ENCODE measurements around the gene HIPK2. TPM values are rescaled to one million over a fixed set of nuclear protein-coding genes. Genes with fewer than 3 reads are reported as not detected.

The HIPK2 gene
- total RNA-seq, 3 donors from 2014 or later = 20.3 to 26.8 (median 26.1) TPM

DNA sequence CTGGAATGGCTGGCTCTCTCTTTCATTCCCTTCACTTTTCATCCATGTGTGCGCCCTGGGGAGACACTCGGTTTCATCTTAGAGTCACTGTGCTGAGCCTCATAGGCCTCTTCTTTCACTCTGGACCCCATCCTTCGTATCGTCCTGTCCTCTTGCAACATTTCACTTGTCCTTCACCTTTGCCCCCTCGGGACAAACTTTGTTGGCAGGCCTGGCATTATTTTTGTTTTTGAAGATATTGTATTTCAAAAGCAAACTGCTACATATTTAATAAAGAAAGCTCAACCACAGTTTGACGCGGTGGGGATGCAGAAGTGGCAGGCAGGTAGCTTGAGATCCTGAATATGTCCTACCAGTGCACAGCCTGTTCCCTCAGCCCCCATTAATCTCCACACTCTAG, 36.6 kb downstream of the HIPK2 start:
- H3K36me3 Mint-ChIP-seq (ENCODE audit: insufficient read depth) = peaks cover 13% of the 10 kb centered on the region
- no peak for ATAC-seq
- no peaks in the 10 kb centered on the region for H3K27me3 Mint-ChIP-seq (ENCODE audit: low read depth)
- peaks cover 57% of the 10 kb centered on the region for H3K4me1 Mint-ChIP-seq (ENCODE audit: low read depth)
- H3K9me3 Mint-ChIP-seq = no peaks in the 10 kb centered on the region
- DNase-seq = no peak
- no peak overlapping the region for H3K4me3 Mint-ChIP-seq

DNA sequence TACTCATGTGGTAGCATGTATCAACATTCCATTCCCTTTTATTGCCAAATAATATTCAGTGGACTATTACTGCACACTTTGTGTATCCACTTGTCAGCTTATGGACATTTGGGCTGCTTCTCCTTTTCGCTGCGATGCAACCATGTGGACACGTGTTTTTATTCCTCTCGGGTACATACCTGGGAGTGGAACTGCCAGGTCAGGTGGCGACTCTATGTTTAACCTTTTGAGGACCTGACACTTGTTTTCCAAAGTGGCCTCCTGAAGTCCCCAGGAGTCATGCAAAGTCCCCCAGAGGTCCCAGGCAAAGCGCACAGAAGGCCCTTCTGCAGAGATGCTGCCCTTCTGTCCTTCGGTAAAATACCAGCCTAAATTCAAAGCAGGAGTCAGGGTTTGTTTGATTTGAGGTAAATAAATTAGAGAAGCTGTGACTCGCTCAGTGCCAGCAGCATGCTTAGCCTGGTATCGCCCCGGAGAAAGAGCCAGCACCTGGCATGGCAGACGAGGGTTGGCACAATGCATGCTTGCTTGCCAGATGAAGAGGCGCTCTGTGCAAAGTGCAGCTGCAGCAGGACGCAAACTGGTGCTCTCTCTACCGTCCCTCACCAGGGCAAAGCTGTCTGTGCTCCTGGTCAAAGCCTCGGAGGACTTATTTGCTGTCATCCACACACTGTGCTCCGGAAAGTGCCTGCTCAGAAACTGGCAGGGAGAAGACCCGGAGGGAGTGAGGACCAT, 37.8 kb downstream of the HIPK2 start:
- Mint-ChIP-seq H3K4me1 (ENCODE audit: low read depth) (peaks cover 59% of the 10 kb centered on the region), H3K9me3 (no peaks in the 10 kb centered on the region), H3K36me3 (ENCODE audit: insufficient read depth) (peaks cover 19% of the 10 kb centered on the region), H3K4me3 (no peak overlapping the region), H3K27me3 (ENCODE audit: low read depth) (no peaks in the 10 kb centered on the region)
- ATAC-seq = no peak
- no peak for DNase-seq

DNA sequence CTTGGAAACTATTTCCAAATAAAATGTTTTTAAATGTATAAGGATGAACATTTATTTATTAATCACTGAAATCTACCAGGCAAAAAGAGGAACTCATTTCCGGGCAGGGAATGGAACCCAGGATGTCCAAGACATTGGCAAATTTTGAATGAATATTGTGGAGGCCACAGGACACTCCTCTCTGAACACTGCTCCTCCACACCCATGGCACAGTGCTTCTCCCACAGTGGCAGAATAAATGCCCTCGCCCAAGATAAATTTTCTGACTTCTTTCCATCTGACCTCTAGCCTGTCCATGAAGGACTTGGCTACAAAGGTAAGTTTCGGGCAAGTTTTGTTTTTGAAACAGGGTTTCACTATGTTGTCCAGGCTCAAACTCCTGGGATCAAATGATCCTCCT, 39.0 kb downstream of the HIPK2 start:
- Mint-ChIP-seq H3K4me3 (no peak overlapping the region), H3K27me3 (ENCODE audit: low read depth) (no peaks in the 10 kb centered on the region), H3K4me1 (ENCODE audit: low read depth) (peaks cover 59% of the 10 kb centered on the region), H3K9me3 (no peaks in the 10 kb centered on the region), H3K36me3 (ENCODE audit: insufficient read depth) (peaks cover 17% of the 10 kb centered on the region)
- DNase-seq (no peak), ATAC-seq (no peak)

DNA sequence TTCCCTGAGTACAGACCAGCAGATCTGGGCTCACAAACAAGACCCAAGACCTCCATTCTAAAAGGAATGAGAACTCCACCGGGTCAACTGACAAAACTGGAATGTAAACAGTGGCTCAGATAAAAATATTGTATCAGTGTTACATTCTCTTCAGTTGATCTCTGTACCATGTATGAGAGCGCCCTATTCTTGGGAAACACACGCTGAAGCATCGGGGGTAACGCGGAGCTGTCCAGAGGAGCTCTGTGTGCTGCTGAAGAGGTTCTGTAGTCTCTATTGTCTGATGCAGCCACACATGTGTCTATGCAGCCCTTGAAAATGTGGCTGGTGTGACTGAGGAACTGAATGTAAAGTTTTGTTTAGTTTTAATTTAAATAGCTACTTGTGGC, 39.7 kb downstream of the HIPK2 start:
- peaks cover 57% of the 10 kb centered on the region for H3K4me1 Mint-ChIP-seq (ENCODE audit: low read depth)
- H3K27me3 Mint-ChIP-seq (ENCODE audit: low read depth) = no peaks in the 10 kb centered on the region
- peaks cover 17% of the 10 kb centered on the region for H3K36me3 Mint-ChIP-seq (ENCODE audit: insufficient read depth)
- ATAC-seq (no peak), DNase-seq (no peak)
- no peaks in the 10 kb centered on the region for H3K9me3 Mint-ChIP-seq
- H3K4me3 Mint-ChIP-seq = peak overlapping the region; percentile 21

DNA sequence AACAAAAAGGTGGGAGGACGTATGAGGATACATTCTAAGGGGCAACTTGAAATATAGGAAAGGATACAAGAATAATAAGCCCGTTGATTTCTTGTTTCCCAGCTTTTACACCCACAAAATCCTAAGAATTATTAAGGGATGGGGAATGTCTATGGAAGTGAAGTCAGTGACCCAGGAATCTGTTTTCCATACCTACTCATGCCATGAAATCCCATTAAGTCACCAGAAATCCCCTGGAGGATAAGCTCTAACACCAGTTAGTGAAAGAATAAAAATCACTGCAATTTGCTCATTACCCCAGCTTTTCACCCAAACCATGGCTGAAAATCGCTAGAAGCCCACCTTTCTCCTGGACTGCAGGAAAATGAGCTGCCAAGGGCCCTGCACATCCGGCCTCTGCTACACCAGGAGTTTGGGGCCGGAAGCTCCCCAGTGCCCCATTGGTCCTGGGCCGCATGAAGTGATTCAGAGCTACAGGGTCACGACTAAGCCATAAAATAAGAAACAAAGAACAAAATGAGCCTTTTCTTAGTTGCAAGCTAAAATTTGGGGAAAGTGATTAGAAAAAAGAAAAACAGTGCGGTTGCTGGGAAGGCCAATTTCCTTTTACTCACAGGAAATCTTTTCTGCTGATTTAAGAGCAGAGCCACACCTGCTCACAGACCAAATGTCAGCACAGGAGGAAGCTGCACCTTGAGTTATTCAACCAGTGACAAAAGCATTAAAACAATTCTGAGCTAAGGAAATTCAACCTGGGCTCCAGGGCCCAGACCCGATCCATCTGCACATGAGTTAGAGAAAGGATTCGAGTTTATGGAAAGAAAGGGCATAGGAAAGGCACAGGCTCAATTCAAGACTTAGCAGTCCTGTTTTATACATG, 40.3 kb downstream of the HIPK2 start:
- H3K4me3 Mint-ChIP-seq = peak overlapping the region; percentile 46
- no peaks in the 10 kb centered on the region for H3K27me3 Mint-ChIP-seq (ENCODE audit: low read depth)
- DNase-seq = no peak
- peaks cover 59% of the 10 kb centered on the region for H3K4me1 Mint-ChIP-seq (ENCODE audit: low read depth)
- H3K36me3 Mint-ChIP-seq (ENCODE audit: insufficient read depth) = peaks cover 17% of the 10 kb centered on the region
- peak; percentile 65 to 79 for ATAC-seq
- no peaks in the 10 kb centered on the region for H3K9me3 Mint-ChIP-seq

DNA sequence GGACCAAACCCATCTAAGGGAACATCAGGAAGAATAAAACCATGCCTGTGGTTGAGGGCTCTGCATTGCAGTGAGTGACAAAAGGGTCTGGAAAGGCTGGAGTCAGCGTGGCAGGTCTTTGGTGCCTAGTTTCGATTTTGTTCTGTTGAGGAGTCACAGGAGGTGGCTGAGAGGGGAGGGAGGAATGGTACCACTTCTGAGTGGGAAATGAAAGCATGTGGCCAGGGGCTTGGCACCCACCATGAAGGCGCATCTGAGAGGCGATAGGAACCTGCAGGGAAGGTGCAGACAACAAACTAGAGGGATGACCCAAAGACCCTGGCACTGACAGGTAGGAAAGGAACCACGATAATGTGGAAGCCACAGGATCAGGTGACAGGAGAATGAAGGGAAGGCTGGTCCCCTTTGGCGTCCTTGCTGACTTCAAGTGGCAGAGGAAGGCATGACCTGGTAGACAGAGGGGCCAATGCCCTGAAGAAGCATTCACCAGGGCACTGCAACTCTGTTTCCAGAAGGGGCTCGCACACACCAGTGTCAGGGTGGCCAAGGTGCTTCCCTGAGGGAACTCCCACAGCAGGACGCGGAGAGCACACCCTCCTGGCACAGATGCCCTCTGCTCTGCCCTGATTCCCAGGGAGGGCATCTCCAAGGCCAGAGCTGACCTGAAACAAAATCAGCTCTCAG, 41.7 kb downstream of the HIPK2 start:
- H3K4me3 Mint-ChIP-seq = no peak overlapping the region
- no peak for ATAC-seq

DNA sequence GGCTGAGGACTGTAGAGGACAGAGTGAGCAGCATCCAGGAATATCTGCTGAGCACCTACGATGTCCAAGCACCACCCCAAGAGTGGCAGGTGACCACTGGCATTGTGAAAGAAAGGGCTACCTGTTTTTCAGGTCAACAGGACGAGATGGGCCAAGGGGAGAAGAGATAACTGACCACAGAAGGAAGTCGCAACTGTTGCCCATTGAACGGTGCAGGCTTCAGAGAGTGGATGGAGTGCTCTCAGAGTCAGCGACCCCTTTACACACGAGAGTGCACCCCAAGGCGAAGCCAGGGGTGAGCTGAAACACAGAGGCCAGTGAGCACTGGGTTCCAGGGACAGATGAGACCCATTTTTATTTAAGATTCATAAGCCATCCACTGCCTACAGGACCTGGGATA, 42.3 kb downstream of the HIPK2 start:
- Mint-ChIP-seq H3K4me3 (no peak overlapping the region), H3K36me3 (ENCODE audit: insufficient read depth) (peaks cover 11% of the 10 kb centered on the region), H3K4me1 (ENCODE audit: low read depth) (peaks cover 72% of the 10 kb centered on the region), H3K9me3 (no peaks in the 10 kb centered on the region), H3K27me3 (ENCODE audit: low read depth) (no peaks in the 10 kb centered on the region)
- no peak for ATAC-seq
- DNase-seq = no peak

More for the DNA sequence above, 41.7 kb downstream of the HIPK2 start:
- DNase-seq = no peak
- Mint-ChIP-seq H3K9me3 (no peaks in the 10 kb centered on the region), H3K27me3 (ENCODE audit: low read depth) (no peaks in the 10 kb centered on the region), H3K4me1 (ENCODE audit: low read depth) (peaks cover 69% of the 10 kb centered on the region), H3K36me3 (ENCODE audit: insufficient read depth) (peaks cover 11% of the 10 kb centered on the region)

DNA sequence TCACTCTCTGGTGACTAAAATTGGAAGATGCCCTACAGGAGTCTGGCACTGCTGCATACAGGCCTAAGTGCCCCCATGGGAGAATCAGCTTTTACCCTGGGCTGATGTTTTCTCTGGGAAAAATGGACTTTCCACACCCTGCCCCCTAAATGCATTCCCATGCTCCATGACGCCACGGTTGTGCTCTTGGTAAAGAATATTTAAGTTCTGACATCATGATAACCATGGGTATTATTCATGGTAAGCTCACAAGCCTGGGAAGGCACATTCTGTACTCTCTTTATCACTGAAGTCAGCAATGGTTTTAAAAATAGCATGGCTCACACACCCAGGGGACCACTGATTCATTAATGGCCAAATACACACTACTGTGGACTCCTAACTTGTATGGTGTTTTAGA, 43.4 kb downstream of the HIPK2 start:
- Mint-ChIP-seq H3K27me3 (ENCODE audit: low read depth) (no peaks in the 10 kb centered on the region), H3K4me3 (no peak overlapping the region), H3K9me3 (no peaks in the 10 kb centered on the region), H3K36me3 (ENCODE audit: insufficient read depth) (peaks cover 8% of the 10 kb centered on the region), H3K4me1 (ENCODE audit: low read depth) (peaks cover 71% of the 10 kb centered on the region)
- DNase-seq = no peak
- no peak for ATAC-seq

DNA sequence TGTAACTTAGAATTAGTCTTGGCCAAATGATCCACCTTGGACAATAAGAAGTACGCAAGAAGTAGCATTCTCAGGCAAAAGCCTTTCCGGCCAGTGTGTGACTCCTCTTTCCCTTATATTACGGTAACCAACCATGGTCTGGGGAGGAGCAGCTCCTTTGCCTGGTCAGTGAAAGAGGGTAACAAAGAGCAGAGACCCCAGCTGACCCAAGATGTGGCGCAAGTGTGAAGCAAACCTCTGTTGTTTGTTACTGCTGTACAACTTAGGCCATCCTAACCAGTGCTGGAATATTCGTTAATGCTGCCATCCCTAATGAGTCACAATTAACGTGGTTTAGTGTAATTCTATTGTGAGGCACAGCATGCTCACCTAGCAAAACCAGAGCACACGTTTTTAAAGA, 44.0 kb downstream of the HIPK2 start:
- H3K27me3 Mint-ChIP-seq (ENCODE audit: low read depth) = no peaks in the 10 kb centered on the region
- peaks cover 71% of the 10 kb centered on the region for H3K4me1 Mint-ChIP-seq (ENCODE audit: low read depth)
- H3K36me3 Mint-ChIP-seq (ENCODE audit: insufficient read depth) = peaks cover 12% of the 10 kb centered on the region
- DNase-seq (no peak), ATAC-seq (no peak)
- H3K9me3 Mint-ChIP-seq = no peaks in the 10 kb centered on the region
- H3K4me3 Mint-ChIP-seq = no peak overlapping the region

DNA sequence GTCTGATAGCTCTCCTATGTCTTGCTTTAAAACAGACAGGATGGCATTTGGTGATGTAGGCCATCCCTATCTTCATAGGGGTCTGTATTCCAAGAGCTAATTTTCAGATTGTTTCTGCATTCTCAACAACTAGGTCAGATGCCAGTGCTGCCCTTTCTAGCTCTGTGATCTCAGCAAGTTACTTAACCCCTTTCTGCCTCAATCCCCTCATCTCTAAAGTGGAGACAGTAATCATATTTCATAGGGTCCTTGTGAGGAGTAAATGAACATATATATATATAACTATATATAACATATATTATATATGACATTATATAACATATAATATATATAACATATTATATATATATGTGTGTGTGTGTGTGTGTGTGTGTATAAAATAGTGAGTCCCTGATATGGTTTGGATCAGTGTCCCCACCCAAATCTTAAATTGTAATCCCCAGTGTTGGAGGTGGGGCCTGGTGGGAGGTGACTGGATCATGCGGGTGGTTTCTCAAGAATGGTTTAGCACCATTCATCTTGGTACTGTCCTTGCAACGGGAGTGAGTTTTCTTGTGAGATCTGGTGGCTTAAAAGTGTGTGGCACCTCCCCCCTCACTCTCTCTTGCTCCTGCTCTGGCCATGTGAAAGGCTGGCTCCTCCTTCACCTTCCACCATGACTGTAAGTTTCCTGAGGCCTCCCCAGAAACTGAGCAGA, 45.2 kb downstream of the HIPK2 start:
- DNase-seq (no peak), ATAC-seq (no peak)
- Mint-ChIP-seq H3K4me3 (no peak overlapping the region), H3K4me1 (ENCODE audit: low read depth) (peaks cover 60% of the 10 kb centered on the region), H3K9me3 (no peaks in the 10 kb centered on the region), H3K27me3 (ENCODE audit: low read depth) (no peaks in the 10 kb centered on the region), H3K36me3 (ENCODE audit: insufficient read depth) (peaks cover 15% of the 10 kb centered on the region)

DNA sequence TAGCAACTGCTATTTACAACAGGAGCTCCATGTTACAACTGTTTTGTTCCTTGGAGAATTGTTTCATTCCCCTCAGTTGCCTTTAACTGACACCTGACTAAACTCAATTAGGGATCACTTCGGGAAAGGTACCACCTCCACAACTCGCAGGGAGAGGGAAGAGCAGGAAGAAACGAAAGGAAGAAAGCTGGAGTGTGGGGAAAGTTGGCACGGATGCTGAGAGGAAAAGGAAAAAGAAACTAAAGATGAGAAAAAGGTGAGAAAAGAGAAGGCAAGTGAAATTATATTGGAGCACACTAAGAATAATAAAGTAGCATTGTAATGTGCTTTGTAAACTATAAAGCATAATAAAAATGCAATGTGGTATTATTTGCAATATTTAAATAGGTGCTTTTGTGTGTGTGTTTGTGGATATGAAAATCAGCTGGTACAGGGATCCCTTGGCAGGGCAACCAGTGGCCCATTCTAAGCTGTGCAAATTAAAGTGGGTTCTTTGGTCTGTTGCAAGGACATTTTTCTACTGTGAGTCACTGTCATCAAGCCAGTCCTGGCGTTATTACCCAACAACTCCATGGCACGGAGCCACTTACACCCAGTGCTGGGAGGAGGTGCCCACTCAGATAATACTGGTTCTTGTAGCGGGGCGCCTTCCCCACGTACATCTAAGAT, 45.9 kb downstream of the HIPK2 start:
- Mint-ChIP-seq H3K4me3 (peak overlapping the region; percentile 22), H3K27me3 (ENCODE audit: low read depth) (no peaks in the 10 kb centered on the region), H3K9me3 (no peaks in the 10 kb centered on the region), H3K4me1 (ENCODE audit: low read depth) (peaks cover 59% of the 10 kb centered on the region), H3K36me3 (ENCODE audit: insufficient read depth) (peaks cover 15% of the 10 kb centered on the region)
- DNase-seq (no peak), ATAC-seq (no peak)

DNA sequence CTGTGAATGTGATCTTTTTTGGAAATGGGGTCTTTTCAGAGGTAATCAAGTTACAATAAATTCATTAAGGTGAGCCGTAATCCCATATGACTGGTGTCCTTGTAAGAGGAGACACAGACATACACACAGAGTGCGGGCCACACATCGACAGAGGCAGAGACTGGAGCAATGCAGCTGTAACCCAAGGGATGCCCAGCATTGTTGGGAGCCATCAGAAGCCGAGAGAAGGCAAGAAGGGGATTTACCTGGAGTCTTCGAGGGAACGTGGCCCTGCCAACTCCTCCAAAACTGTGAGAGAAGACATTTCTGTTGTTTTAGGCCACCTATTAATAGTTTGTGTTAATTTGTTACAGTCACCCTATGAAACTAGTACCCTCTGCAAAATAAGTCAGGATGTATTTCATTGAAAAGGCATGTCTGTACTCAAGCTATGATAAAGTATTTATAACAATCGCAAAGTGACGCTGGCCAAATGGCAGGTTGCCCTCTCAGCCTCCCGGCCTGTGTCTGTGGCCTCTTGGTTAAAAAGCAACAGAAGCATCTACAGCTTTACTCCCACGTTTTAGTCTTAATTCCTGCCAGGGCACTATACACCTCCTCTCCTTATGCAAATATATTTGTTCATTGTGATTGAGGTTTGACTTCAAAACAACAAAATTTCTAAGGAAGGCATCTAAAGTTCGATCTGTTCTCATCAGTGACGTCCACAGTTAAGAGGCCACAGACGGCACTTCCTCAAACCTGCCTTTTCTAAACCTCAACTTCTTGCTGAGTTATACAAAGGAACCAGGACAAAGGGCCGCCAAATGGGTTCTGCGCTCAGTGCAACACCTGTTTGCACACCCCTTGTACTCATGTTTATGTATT, 46.8 kb downstream of the HIPK2 start:
- peaks cover 59% of the 10 kb centered on the region for H3K4me1 Mint-ChIP-seq (ENCODE audit: low read depth)
- DNase-seq (no peak), ATAC-seq (peak; percentile 58 to 60)
- peaks cover 16% of the 10 kb centered on the region for H3K36me3 Mint-ChIP-seq (ENCODE audit: insufficient read depth)
- H3K9me3 Mint-ChIP-seq = no peaks in the 10 kb centered on the region
- H3K27me3 Mint-ChIP-seq (ENCODE audit: low read depth) = no peaks in the 10 kb centered on the region
- no peak overlapping the region for H3K4me3 Mint-ChIP-seq

DNA sequence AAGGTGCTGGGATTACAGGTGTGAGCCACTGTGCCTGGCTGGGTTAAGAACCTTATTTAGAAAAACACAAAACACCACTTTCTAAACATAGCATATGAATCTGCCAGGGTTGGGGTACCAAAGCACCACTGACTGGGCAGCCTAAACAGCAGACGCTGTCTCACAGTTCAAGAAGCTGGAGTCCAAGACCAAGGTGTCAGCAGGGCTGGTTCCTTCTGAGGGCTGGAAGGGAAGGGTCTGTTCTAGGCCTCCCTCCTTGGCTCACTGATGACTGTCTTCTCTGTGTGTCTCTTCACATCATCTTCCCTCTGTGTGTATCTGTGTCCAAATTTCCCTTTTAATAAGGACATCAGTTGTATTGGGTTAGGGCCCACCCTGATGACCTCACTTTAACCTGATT, 49.6 kb downstream of the HIPK2 start:
- no peak overlapping the region for H3K4me3 Mint-ChIP-seq
- H3K27me3 Mint-ChIP-seq (ENCODE audit: low read depth) = no peaks in the 10 kb centered on the region
- no peak for DNase-seq
- H3K36me3 Mint-ChIP-seq (ENCODE audit: insufficient read depth) = peaks cover 11% of the 10 kb centered on the region
- no peak for ATAC-seq
- H3K4me1 Mint-ChIP-seq (ENCODE audit: low read depth) = peaks cover 58% of the 10 kb centered on the region
- H3K9me3 Mint-ChIP-seq = no peaks in the 10 kb centered on the region
